Measurements from ENCODE around the gene VPS41.

DNA sequence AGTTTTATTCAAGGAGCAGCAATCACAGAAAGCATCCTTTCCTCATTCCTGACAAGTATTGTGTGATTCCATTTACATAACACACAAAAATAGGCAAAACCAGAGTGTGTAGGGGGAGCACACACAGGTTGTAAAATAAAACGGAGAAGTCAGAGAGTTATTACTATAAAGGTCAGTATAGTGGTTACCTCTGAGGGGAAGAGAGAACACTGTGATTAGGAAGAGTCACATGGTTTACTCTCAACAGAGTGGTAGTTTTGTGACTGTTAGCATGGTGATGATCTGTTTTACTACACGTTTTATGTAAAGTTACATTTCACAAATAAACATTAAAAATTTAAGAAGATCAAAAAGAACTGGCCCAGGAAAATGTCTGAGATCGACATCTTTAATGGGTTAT, 74.6 kb downstream of the VPS41 start:
- TF ChIP-seq, protein P1, sequence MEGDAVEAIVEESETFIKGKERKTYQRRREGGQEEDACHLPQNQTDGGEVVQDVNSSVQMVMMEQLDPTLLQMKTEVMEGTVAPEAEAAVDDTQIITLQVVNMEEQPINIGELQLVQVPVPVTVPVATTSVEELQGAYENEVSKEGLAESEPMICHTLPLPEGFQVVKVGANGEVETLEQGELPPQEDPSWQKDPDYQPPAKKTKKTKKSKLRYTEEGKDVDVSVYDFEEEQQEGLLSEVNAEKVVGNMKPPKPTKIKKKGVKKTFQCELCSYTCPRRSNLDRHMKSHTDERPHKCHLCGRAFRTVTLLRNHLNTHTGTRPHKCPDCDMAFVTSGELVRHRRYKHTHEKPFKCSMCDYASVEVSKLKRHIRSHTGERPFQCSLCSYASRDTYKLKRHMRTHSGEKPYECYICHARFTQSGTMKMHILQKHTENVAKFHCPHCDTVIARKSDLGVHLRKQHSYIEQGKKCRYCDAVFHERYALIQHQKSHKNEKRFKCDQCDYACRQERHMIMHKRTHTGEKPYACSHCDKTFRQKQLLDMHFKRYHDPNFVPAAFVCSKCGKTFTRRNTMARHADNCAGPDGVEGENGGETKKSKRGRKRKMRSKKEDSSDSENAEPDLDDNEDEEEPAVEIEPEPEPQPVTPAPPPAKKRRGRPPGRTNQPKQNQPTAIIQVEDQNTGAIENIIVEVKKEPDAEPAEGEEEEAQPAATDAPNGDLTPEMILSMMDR (IDR thresholded peaks at IDR 0.05; ENCODE audit: low read depth, low read length, missing input control): no peak
- TF ChIP-seq FOXA2 (IDR thresholded peaks at IDR 0.05) (no peak), NR2F2 (IDR thresholded peaks at IDR 0.05) (no peak), SP1 (IDR thresholded peaks at IDR 0.05) (no peak), JUND (IDR thresholded peaks at IDR 0.05) (no peak), FOXA1 (IDR thresholded peaks at IDR 0.05) (no peak)
- TF ChIP-seq, protein P2, sequence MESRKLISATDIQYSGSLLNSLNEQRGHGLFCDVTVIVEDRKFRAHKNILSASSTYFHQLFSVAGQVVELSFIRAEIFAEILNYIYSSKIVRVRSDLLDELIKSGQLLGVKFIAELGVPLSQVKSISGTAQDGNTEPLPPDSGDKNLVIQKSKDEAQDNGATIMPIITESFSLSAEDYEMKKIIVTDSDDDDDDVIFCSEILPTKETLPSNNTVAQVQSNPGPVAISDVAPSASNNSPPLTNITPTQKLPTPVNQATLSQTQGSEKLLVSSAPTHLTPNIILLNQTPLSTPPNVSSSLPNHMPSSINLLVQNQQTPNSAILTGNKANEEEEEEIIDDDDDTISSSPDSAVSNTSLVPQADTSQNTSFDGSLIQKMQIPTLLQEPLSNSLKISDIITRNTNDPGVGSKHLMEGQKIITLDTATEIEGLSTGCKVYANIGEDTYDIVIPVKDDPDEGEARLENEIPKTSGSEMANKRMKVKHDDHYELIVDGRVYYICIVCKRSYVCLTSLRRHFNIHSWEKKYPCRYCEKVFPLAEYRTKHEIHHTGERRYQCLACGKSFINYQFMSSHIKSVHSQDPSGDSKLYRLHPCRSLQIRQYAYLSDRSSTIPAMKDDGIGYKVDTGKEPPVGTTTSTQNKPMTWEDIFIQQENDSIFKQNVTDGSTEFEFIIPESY (IDR thresholded peaks at IDR 0.05): no peak

Measured in liver (tissue), 3 donors.